GM10266 (cell line): ENCODE data around the gene PIP5K1C.

ENCODE experiments used
- DNase-seq: peaks from one replicate; pipeline ENCODE4 v3.0.0; 2012; ENCODE audit errors: extremely low spot score
- CTCF ChIP-seq: IDR thresholded peaks from 2 replicates; pipeline ENCODE4 v1.5.1; 2012; ENCODE audit warnings: mild to moderate bottlenecking, low read depth; ENCODE audit not compliant: control insufficient read depth, insufficient read depth; ENCODE audit errors: missing control alignments

The PIP5K1C gene

GRCh38 chr19:3622224-3622623 is 78.0 kb downstream of the PIP5K1C start:
- no peak for TF ChIP-seq CTCF
- DNase-seq, result no peak

GRCh38 chr19:3621689-3622088 is 78.6 kb downstream of the PIP5K1C start:
- no peak for DNase-seq
- TF ChIP-seq CTCF, result no peak

GRCh38 chr19:3620817-3621547 is 79.3 kb downstream of the PIP5K1C start:
- TF ChIP-seq CTCF, result no peak
- DNase-seq, result no peak

GRCh38 chr19:3620145-3620816 is 80.0 kb downstream of the PIP5K1C start:
- no peak for DNase-seq
- TF ChIP-seq CTCF, result no peak

GRCh38 chr19:3619631-3620012 is 80.6 kb downstream of the PIP5K1C start:
- no peak for TF ChIP-seq CTCF
- no peak for DNase-seq

- no peak for TF ChIP-seq CTCF
- no peak for DNase-seq
Observed at GRCh38 chr19:3618811-3619630, 81.2 kb downstream of the PIP5K1C start.

- TF ChIP-seq CTCF, result peak; percentile 90
- DNase-seq, result peak; percentile 96
Observed at GRCh38 chr19:3618144-3618810, 82.0 kb downstream of the PIP5K1C start.
